GM12892 (cell line): Measurements from ENCODE around the gene MAP1LC3B. TPM values are rescaled to one million over a fixed set of nuclear protein-coding genes. Genes with fewer than 3 reads are reported as not detected.

Experiments
- DNase-seq: peaks from one replicate; pipeline ENCODE4 v3.0.0; 2011; ENCODE audit not compliant: insufficient read length
- FAIRE-seq: peaks from 2 replicates; lab custom pipeline; 2011; peaks lifted over from hg19 to GRCh38; lab: Jason Lieb, UNC
- POLR2A ChIP-seq: IDR thresholded peaks from 2 replicates; pipeline ENCODE4 v1.6.1; 2011; ENCODE audit warnings: low read depth, low read length, control low read depth
- POLR2AphosphoS5 ChIP-seq: IDR thresholded peaks from 2 replicates; pipeline ENCODE4 v1.6.1; 2011; ENCODE audit warnings: low read depth, low read length, control low read depth
- TAF1 ChIP-seq: IDR thresholded peaks from 2 replicates; pipeline ENCODE4 v1.6.1; 2011; ENCODE audit warnings: low read depth, mild to moderate bottlenecking, control low read depth, low read length, borderline replicate concordance
- polyA plus RNA-seq: library from polyadenylated mRNA; unstranded; fragments of >200 nt; gene quantifications from one replicate; pipeline ENCODE4 v1.2.1, GENCODE V29; 2012; ENCODE audit warnings: missing spikeins, inconsistent platforms; ENCODE audit not compliant: missing spikeins

MAP1LC3B gene
- 34.6 TPM for polyA plus RNA-seq

GRCh38 chr16:87391950-87392820 lies at the start of gene MAP1LC3B:
Gene MAP1LC3B, plus strand, starts transcription at chr16:87392336. Its CDS starts 92 bp downstream, at chr16:87392428.
- peak; percentile 94 for DNase-seq
- FAIRE-seq: peak; percentile 93
- TF ChIP-seq POLR2AphosphoS5 (peak; percentile 73; the same call in 1 of the 2 replicates), TAF1 (peak; percentile 95), POLR2A (peak; percentile 82)

DNA sequence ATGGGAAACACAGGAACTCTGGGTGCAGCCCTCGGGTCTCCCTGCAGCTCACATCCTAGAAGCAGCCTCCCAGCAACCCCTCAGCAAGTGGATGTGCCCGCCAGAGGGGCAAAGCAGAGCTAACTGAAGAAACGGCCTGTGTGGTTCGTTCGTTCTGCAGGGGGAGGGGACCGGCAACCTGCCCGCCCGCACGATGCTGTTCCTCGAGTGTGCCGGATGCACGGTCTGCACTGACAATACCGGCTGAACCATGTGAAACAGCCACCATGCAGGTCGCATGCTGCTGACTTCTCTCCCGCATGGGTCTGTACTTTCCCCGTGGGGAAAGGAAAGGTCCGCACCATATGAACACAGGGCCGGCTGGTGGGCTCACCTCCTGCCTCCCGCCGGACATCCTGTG lies 49.6 kb upstream of the MAP1LC3B start:
- no peak for DNase-seq
- TF ChIP-seq POLR2AphosphoS5 (no peak), TAF1 (no peak), POLR2A (no peak)
- no peak for FAIRE-seq

- DNase-seq (no peak), FAIRE-seq (no peak)
- TF ChIP-seq TAF1 (no peak), POLR2A (no peak), POLR2AphosphoS5 (no peak)
Observed at GRCh38 chr16:87342978-87343752, 49.0 kb upstream of the MAP1LC3B start.

DNA sequence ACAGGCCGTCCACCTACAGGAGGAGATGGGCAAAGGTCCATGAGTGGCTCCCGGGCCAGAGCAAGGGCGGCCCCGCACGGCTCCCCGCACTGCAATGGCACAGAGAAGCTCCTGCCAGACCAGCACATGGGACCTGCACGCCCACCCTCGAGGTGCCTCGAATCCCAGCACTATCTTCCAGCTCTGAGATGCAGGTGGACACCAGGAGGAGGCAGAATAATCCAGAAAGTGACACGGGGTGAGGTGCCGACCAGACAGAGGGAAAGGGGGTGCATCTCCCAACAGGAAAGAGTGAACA lies 48.4 kb upstream of the MAP1LC3B start:
- no peak for TF ChIP-seq POLR2AphosphoS5
- TF ChIP-seq POLR2A: no peak
- TF ChIP-seq TAF1: no peak

GRCh38 chr16:87344165-87344930 lies 47.8 kb upstream of the MAP1LC3B start:
- TF ChIP-seq TAF1: no peak
- FAIRE-seq: no peak
- no peak for DNase-seq

More for the DNA sequence above, 48.4 kb upstream of the MAP1LC3B start:
- FAIRE-seq (no peak), DNase-seq (no peak)

DNA sequence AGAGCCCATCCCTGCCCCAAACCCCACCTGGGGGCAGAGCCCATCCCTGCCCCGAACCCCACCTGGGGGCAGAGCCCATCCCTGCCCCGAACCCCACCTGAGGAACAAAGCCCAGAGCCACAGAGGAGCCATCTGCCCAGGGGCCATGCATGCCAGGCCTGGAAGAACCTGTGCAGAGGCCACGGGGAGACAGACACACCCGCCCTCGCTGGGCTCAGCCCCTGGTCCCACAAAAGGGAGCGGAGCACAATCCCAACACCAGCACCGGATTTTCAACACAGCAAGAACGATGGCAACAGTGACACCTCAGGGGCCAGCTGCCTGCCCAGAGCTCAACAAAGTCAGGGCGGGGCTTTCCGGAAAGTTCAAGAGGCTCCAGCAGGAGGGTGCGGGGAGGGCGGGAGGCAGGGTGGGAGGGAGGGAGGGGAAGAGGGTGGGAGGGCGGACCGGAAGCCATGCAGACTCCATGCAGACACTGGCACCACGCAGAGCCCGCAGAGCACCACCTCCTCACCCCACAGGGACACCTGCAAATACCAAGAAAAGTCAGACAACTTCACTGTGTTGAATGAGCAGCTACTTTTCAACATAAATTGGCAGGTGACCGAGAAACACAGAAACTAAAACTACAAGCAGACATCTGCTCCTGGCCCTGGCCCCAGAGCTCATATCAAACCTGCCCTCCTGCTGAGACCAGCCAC lies 47.1 kb upstream of the MAP1LC3B start:
- DNase-seq (peak; percentile 46), FAIRE-seq (no peak)
- TF ChIP-seq TAF1 (no peak), POLR2A (no peak), POLR2AphosphoS5 (no peak)

GRCh38 chr16:87345726-87346424 lies 46.3 kb upstream of the MAP1LC3B start:
- no peak for TF ChIP-seq POLR2A
- no peak for TF ChIP-seq POLR2AphosphoS5
- TF ChIP-seq TAF1: no peak
- DNase-seq (no peak), FAIRE-seq (no peak)

DNA sequence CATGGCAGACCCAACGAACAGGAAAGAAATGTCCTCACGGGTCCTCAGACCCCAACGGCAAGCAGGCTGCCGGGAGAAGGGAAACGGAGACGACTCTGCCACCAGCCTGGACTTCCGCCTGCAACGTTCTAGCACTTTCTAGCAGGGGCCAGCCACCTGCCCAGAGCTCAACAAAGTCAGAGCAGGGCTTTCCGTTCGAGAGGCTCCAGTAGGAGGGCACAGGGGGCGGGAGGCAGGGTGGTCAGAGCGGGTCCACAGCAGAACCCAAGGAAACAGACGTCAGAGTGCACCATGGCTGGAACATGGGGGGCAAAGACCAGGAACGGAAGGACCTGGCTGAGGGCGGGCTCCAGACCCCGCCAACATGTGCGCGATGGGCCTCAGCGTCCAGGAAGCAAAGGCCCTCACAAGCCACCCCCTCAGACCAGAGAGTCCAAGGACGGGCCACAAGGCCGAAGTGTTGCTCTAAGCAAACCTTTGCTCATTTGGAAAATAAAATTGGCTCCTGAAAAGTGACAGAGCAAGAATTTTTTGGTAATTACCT lies 45.5 kb upstream of the MAP1LC3B start:
- DNase-seq: no peak
- TF ChIP-seq POLR2AphosphoS5: no peak
- TF ChIP-seq POLR2A: no peak
- no peak for TF ChIP-seq TAF1
- FAIRE-seq: no peak

DNA sequence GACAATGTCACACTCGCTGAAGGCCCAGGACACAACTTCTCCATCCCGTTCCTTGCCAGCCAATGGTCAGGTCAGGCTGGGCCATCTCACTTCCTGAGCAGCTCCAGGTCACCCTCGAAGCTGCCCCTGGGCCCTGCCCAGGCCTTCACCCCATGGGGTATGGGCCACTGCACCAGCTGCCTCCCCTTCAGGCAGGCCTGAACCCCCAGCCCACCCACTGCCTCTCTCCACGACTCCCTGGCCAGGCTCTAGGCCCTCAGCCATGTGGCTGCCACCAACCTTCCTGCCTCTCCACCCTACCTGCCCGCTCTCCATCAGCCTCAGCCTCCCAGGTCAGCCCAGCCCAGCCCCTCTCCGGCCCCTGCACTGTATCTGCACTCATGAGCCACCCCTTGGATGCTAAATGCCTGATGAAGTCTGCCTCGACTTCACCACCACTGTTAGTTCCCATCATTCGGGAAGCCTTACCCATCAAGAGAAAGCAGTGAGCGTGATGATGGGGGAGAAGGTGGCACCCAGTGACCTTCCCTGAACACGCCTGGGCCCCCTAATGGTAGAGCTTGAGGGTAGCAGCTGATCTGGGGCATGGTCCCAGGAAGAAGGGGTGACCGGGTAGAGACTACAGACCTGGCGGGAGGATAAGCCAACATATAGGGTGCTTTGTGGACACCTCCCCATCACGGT lies 44.1 kb upstream of the MAP1LC3B start:
- FAIRE-seq: no peak
- DNase-seq: no peak
- TF ChIP-seq POLR2A (no peak), TAF1 (no peak)

GRCh38 chr16:87348616-87349157 lies 43.4 kb upstream of the MAP1LC3B start:
- no peak for FAIRE-seq
- no peak for DNase-seq
- TF ChIP-seq POLR2AphosphoS5: no peak
- TF ChIP-seq POLR2A: no peak
- TF ChIP-seq TAF1: no peak
